GM18519 (cell line): ENCODE data around the gene CCNYL1.

ENCODE experiments used
- ATAC-seq: cut with Tn5 transposase; IDR thresholded peaks from one replicate; pipeline ENCODE4 v1.9.1; 2021; ENCODE audit warnings: mild to moderate bottlenecking, moderate library complexity; ENCODE audit not compliant: unreplicated experiment, low FRiP score

Gene CCNYL1

GRCh38 chr2:207783514-207783913, 72.1 kb downstream of the CCNYL1 start:
- ATAC-seq, result no peak

GRCh38 chr2:207784898-207785297, 73.5 kb downstream of the CCNYL1 start:
- ATAC-seq, result no peak

- ATAC-seq, result no peak
Measured at GRCh38 chr2:207787017-207787416, 75.6 kb downstream of the CCNYL1 start.

GRCh38 chr2:207787800-207788199, 76.4 kb downstream of the CCNYL1 start:
- ATAC-seq, result no peak

GRCh38 chr2:207790898-207791297, 79.5 kb downstream of the CCNYL1 start:
- ATAC-seq, result no peak

GRCh38 chr2:207791579-207792243, 80.3 kb downstream of the CCNYL1 start:
- ATAC-seq, result no peak

- ATAC-seq, result no peak
Measured at GRCh38 chr2:207792244-207792785, 80.9 kb downstream of the CCNYL1 start.

GRCh38 chr2:207796585-207797350, 85.3 kb downstream of the CCNYL1 start:
- no peak for ATAC-seq

- no peak for ATAC-seq
Measured at GRCh38 chr2:207801259-207801658, 89.8 kb downstream of the CCNYL1 start.

GRCh38 chr2:207802650-207803049, 91.2 kb downstream of the CCNYL1 start:
- ATAC-seq, result no peak
